SK-N-SH (cell line): ENCODE results near the gene ARHGDIA. TPM values are rescaled to one million over a fixed set of nuclear protein-coding genes. Genes with fewer than 3 reads are reported as not detected.

ENCODE experiments used
- CTCF ChIA-PET: fragments of 300-600, 350-600 bp; formaldehyde crosslinking; extraction: SDS; loops from one replicate; lab custom pipeline; 2021; lab: Yijun Ruan, JAX
- POLR2A ChIA-PET: fragments of 350-600 bp; sonication (Branson Sonifier 250); formaldehyde crosslinking; extraction: SDS; loops from one replicate; lab custom pipeline; 2020; ENCODE audit warnings: antibody characterized with exemption, inconsistent platforms; lab: Yijun Ruan, JAX
- DNase-seq: peaks from one replicate; pipeline ENCODE4 v3.0.0; 2012
- H2AFZ ChIP-seq: fragments of 200-600 bp; sonication (generic); 2 replicates; pipeline ENCODE4 v1.8.1; 2016; ENCODE audit warnings: antibody characterized with exemption, mild to moderate bottlenecking, low read depth
- H3F3A ChIP-seq: fragments of 200-600 bp; sonication (generic); replicated peaks from 2 replicates; pipeline ENCODE3; 2016; ENCODE audit warnings: antibody characterized with exemption, mild to moderate bottlenecking; ENCODE audit not compliant: insufficient read depth
- H3K27ac ChIP-seq, 2 experiments: fragments of 200-500 bp in 1 of 2; fragments of 200-600 bp in 1 of 2; sonication (Bioruptor generic) in 1 of 2; sonication (generic), shearing (Covaris generic) in 1 of 2; 2 replicates each; pipeline versions ENCODE4 v1.5.1 to v1.6.1; 2014 to 2016; ENCODE audit warnings: low read depth in 2 of 2, inconsistent platforms in 1 of 2, low read length in 1 of 2, mild to moderate bottlenecking in 1 of 2, mixed read lengths in 1 of 2
- H3K27me3 ChIP-seq: fragments of 200-600 bp; sonication (generic), shearing (Covaris generic); 2 replicates; pipeline ENCODE4 v1.6.1; 2016; ENCODE audit warnings: mixed run types; ENCODE audit not compliant: insufficient read depth
- H3K36me3 ChIP-seq, 2 experiments: fragments of 200-500 bp in 1 of 2; fragments of 200-600 bp in 1 of 2; sonication (Bioruptor generic) in 1 of 2; sonication (generic) in 1 of 2; replicated peaks in 1 of 2; 2 replicates each; pipeline versions ENCODE3 to v1.5.1; 2014 to 2016; ENCODE audit warnings: low read length in 1 of 2, mild to moderate bottlenecking in 1 of 2; ENCODE audit not compliant: insufficient read depth in 2 of 2, control insufficient read depth in 1 of 2
- H3K4me1 ChIP-seq, 2 experiments: fragments of 200-500 bp in 1 of 2; fragments of 200-600 bp in 1 of 2; sonication (Bioruptor generic) in 1 of 2; sonication (generic), shearing (Covaris generic) in 1 of 2; 2 replicates each; pipeline versions ENCODE4 v1.5.1 to v1.6.1; 2014 to 2016; ENCODE audit warnings: low read depth in 1 of 2, low read length in 1 of 2, mixed run types in 1 of 2; ENCODE audit not compliant: insufficient read depth in 2 of 2, control insufficient read depth in 1 of 2
- H3K4me2 ChIP-seq: fragments of 200-600 bp; sonication (generic), shearing (Covaris generic); 2 replicates; pipeline ENCODE4 v1.6.1; 2017; ENCODE audit warnings: mixed run types
- H3K4me3 ChIP-seq, 2 experiments: fragments of 200-500 bp in 1 of 2; fragments of 200-600 bp in 1 of 2; sonication (Bioruptor generic) in 1 of 2; sonication (generic), shearing (Covaris generic) in 1 of 2; 2 replicates each; pipeline versions ENCODE4 v1.5.1 to v1.8.1; 2014 to 2016; ENCODE audit warnings: low read depth in 2 of 2, inconsistent platforms in 1 of 2, low read length in 1 of 2, mild to moderate bottlenecking in 1 of 2, mixed read lengths in 1 of 2, moderate library complexity in 1 of 2
- H3K79me2 ChIP-seq: fragments of 200-600 bp; sonication (generic); 2 replicates; pipeline ENCODE4 v1.8.1; 2017; ENCODE audit warnings: mild to moderate bottlenecking; ENCODE audit not compliant: insufficient read depth
- H3K9ac ChIP-seq: fragments of 200-600 bp; sonication (generic); 2 replicates; pipeline ENCODE4 v1.6.1; 2017; ENCODE audit warnings: mixed run types
- H3K9me2 ChIP-seq: fragments of 200-600 bp; sonication (generic); 2 replicates; pipeline ENCODE4 v1.6.1; 2017; ENCODE audit warnings: mixed run types
- H3K9me3 ChIP-seq: fragments of 200-600 bp; sonication (generic); 2 replicates; pipeline ENCODE4 v1.6.1; 2017; ENCODE audit warnings: mixed run types, mild to moderate bottlenecking, moderate library complexity
- H4K20me1 ChIP-seq: fragments of 200-600 bp; sonication (generic); 2 replicates; pipeline ENCODE4 v1.6.1; 2017; ENCODE audit warnings: mild to moderate bottlenecking, mixed run types; ENCODE audit not compliant: insufficient read depth
- EP300 ChIP-seq, 2 experiments: IDR thresholded peaks; 2 replicates each; pipeline versions ENCODE4 v1.4.0 to v1.6.1; 2012; ENCODE audit warnings: borderline replicate concordance in 1 of 2, low read depth in 1 of 2, low read length in 1 of 2
- FOXJ3 ChIP-seq: sonication (generic); formaldehyde crosslinking; IDR thresholded peaks from 2 replicates; pipeline ENCODE4 v1.5.1; 2020; ENCODE audit warnings: mild to moderate bottlenecking, missing genetic modification reagents
- FOXM1 ChIP-seq: IDR thresholded peaks from 2 replicates; pipeline ENCODE4 v1.4.0; 2012; ENCODE audit warnings: low read depth, mild to moderate bottlenecking
- GATA2 ChIP-seq: sonication (generic); formaldehyde crosslinking; IDR thresholded peaks from 2 replicates; pipeline ENCODE4 v1.5.0; 2020; ENCODE audit warnings: mild to moderate bottlenecking, missing genetic modification reagents
- NFIC ChIP-seq: IDR thresholded peaks from 2 replicates; pipeline ENCODE4 v1.4.0; 2012; ENCODE audit warnings: borderline replicate concordance
- RAD21 ChIP-seq: IDR thresholded peaks from 2 replicates; pipeline ENCODE4 v1.6.1; 2012; ENCODE audit warnings: mild to moderate bottlenecking, low read length
- RXRA ChIP-seq: IDR thresholded peaks from 2 replicates; pipeline ENCODE4 v1.4.0; 2012; ENCODE audit warnings: low read depth, mild to moderate bottlenecking, borderline replicate concordance
- SIN3A ChIP-seq: IDR thresholded peaks from 2 replicates; pipeline ENCODE4 v1.6.1; 2012; ENCODE audit warnings: low read depth, mild to moderate bottlenecking, low read length, moderate library complexity, borderline replicate concordance
- TCF12 ChIP-seq: IDR thresholded peaks from 2 replicates; pipeline ENCODE4 v1.4.0; 2012
- TEAD4 ChIP-seq: IDR thresholded peaks from 2 replicates; pipeline ENCODE4 v1.4.0; 2012; ENCODE audit warnings: mild to moderate bottlenecking, borderline replicate concordance; ENCODE audit not compliant: insufficient read depth
- YY1 ChIP-seq: IDR thresholded peaks from 2 replicates; pipeline ENCODE4 v1.4.0; 2012; ENCODE audit warnings: low read depth, mild to moderate bottlenecking
- WGBS: methylation state at CpG from one replicate; pipeline ENCODE4 v1.1.6; 2017; ENCODE audit warnings: low lambda C conversion rate; 5-methylcytosine and 5-hydroxymethylcytosine counted together
- polyA plus RNA-seq, 3 experiments: library from polyadenylated mRNA; depleted of rRNA; stranded (reverse); fragments of >200 nt; gene quantifications; 2 replicates each; pipeline ENCODE4 v1.2.3, GENCODE V29; 2012
- TF ChIP-seq, protein P1 (sequence below): IDR thresholded peaks from 2 replicates; pipeline ENCODE4 v1.4.0; 2012; ENCODE audit warnings: low read depth
- TF ChIP-seq, protein P2 (sequence below): IDR thresholded peaks from 2 replicates; pipeline ENCODE4; 2012
- TF ChIP-seq, protein P3 (sequence below): fragments of 200-600 bp; sonication (generic); IDR thresholded peaks from 2 replicates; pipeline ENCODE4 v1.6.1; 2017; ENCODE audit warnings: antibody characterized with exemption, mild to moderate bottlenecking, moderate library complexity
- TF ChIP-seq, protein P4 (sequence below): IDR thresholded peaks from 2 replicates; pipeline ENCODE4 v1.4.0; 2012; ENCODE audit warnings: low read depth, borderline replicate concordance

The ARHGDIA gene
- polyA plus RNA-seq, 1 of the 3 experiments (the other 2 are of a cell fraction) = 385 TPM

DNA sequence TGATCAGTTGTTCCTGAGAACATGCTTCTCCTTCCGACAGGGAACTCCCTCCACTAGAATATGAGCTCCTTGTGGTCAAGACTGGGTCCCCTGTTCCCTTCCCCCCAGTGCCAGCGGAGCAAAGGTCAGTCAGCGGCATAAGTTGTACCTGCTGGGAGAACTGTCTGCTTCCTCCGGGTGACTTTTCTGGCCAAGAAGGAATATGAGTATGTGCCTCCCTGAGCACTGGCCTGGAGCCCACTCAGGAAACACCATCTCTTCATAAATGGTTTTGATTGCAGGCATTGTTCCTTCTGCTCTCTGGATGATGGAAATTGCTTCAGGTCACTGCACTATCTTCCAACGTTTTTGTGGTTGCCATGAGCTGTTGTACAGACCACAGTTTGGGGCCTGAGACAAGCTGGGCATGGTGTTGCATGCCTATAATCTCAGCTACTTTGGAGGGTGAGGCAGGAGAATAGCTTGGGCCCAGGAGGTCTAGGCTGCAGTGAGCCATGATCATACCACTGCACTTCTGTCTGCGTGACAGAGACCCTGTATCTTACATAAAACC, 7.9 kb downstream of the ARHGDIA start:
- H3K4me3 ChIP-seq = peak overlapping the region in 1 of 2 experiments; percentile 95; a peak in 1 of 4 replicates
- H3K27me3 ChIP-seq = no peaks in the 10 kb centered on the region
- H4K20me1 ChIP-seq = peaks cover 52% of the 10 kb centered on the region
- peak overlapping the region; percentile 99 for H3K4me2 ChIP-seq
- H3F3A ChIP-seq = peaks cover 50% of the 10 kb centered on the region
- H3K4me1 ChIP-seq = peaks cover 24 to 59% of the 10 kb centered on the region in 2 experiments
- no peak for DNase-seq
- no peak overlapping the region for H2AFZ ChIP-seq
- 73% methylated on average over 6 of the region's 6 CpGs for WGBS
- no peak for TF ChIP-seq FOXM1
- TF ChIP-seq EP300 (IDR thresholded peaks at IDR 0.05; ENCODE audit: borderline replicate concordance in 1 of 2, low read depth in 1 of 2, low read length in 1 of 2) = no peak
- TF ChIP-seq FOXJ3 = no peak
- TF ChIP-seq RXRA = no peak
- no peak for TF ChIP-seq RAD21
- TF ChIP-seq, protein P1, sequence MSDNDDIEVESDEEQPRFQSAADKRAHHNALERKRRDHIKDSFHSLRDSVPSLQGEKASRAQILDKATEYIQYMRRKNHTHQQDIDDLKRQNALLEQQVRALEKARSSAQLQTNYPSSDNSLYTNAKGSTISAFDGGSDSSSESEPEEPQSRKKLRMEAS = no peak
- no peak for TF ChIP-seq TCF12
- TF ChIP-seq SIN3A = no peak
- TF ChIP-seq, protein P2, sequence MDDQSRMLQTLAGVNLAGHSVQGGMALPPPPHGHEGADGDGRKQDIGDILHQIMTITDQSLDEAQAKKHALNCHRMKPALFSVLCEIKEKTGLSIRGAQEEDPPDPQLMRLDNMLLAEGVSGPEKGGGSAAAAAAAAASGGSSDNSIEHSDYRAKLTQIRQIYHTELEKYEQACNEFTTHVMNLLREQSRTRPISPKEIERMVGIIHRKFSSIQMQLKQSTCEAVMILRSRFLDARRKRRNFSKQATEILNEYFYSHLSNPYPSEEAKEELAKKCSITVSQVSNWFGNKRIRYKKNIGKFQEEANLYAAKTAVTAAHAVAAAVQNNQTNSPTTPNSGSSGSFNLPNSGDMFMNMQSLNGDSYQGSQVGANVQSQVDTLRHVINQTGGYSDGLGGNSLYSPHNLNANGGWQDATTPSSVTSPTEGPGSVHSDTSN = no peak
- TF ChIP-seq YY1 = no peak
- TF ChIP-seq, protein P3, sequence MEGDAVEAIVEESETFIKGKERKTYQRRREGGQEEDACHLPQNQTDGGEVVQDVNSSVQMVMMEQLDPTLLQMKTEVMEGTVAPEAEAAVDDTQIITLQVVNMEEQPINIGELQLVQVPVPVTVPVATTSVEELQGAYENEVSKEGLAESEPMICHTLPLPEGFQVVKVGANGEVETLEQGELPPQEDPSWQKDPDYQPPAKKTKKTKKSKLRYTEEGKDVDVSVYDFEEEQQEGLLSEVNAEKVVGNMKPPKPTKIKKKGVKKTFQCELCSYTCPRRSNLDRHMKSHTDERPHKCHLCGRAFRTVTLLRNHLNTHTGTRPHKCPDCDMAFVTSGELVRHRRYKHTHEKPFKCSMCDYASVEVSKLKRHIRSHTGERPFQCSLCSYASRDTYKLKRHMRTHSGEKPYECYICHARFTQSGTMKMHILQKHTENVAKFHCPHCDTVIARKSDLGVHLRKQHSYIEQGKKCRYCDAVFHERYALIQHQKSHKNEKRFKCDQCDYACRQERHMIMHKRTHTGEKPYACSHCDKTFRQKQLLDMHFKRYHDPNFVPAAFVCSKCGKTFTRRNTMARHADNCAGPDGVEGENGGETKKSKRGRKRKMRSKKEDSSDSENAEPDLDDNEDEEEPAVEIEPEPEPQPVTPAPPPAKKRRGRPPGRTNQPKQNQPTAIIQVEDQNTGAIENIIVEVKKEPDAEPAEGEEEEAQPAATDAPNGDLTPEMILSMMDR = no peak
- no peak for TF ChIP-seq GATA2 (CRISPR knock-in tag)
- TF ChIP-seq NFIC = no peak
- TF ChIP-seq, protein P4, sequence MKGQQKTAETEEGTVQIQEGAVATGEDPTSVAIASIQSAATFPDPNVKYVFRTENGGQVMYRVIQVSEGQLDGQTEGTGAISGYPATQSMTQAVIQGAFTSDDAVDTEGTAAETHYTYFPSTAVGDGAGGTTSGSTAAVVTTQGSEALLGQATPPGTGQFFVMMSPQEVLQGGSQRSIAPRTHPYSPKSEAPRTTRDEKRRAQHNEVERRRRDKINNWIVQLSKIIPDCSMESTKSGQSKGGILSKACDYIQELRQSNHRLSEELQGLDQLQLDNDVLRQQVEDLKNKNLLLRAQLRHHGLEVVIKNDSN = no peak
- TF ChIP-seq TEAD4 = no peak
- CTCF ChIA-PET = interaction anchor here (1.3 to 3.6 kb wide), 5 partner anchors 11 to 150 kb away, joined by 3 to 11 read pairs (median 4); partner anchors contain the start of gene SLC25A10
- no peaks in the 10 kb centered on the region for H3K9me2 ChIP-seq
- POLR2A ChIA-PET = interaction anchor here (0.6 to 1.6 kb wide), 3 partner anchors 30 to 149 kb away, joined by 3 to 5 read pairs (median 3); partner anchors contain the start of gene MCRIP1
- no peak overlapping the region for H3K9ac ChIP-seq
- H3K9me3 ChIP-seq = no peaks in the 10 kb centered on the region
- H3K27ac ChIP-seq = peak overlapping the region in 1 of 2 experiments; percentile 92; a peak in 2 of 4 replicates
- H3K36me3 ChIP-seq = peaks cover 34 to 49% of the 10 kb centered on the region in 2 experiments
- peaks cover 77% of the 10 kb centered on the region for H3K79me2 ChIP-seq
